Breast epithelium (tissue), 4 donors: ENCODE results near the gene SLCO2B1. TPM values are rescaled to one million over a fixed set of nuclear protein-coding genes. Genes with fewer than 3 reads are reported as not detected.

ENCODE experiments used
- DNase-seq, 2 donors: peaks; one replicate each; pipeline ENCODE4 v3.0.0-alpha.2; 2019; ENCODE audit warnings: low spot score in 2 of 2
- H3K27ac ChIP-seq, 2 donors: fragments of 200-600 bp; sonication (generic) in 1 of 2; one replicate each; pipeline ENCODE4 v1.5.1; 2016 to 2019; ENCODE audit warnings: mild to moderate bottlenecking in 1 of 2
- H3K27me3 ChIP-seq, 2 donors: fragments of 200-600 bp; sonication (generic) in 1 of 2; one replicate each; pipeline versions ENCODE4 v1.5.1 to v1.6.0; 2017 to 2019; ENCODE audit warnings: control low read depth in 1 of 2, mild to moderate bottlenecking in 1 of 2
- H3K36me3 ChIP-seq: fragments of 200-600 bp; one replicate; pipeline ENCODE4 v1.5.1; 2019
- H3K4me1 ChIP-seq, 2 donors: fragments of 200-600 bp; sonication (generic); one replicate each; pipeline ENCODE4 v1.5.1; 2016 to 2019; ENCODE audit warnings: control low read depth in 1 of 2
- H3K4me3 ChIP-seq, 3 donors: fragments of 200-600 bp; sonication (generic); 1 replicate in 2 of 3; 2 replicates in 1 of 3; pipeline ENCODE4 v1.5.1; 2016 to 2019; ENCODE audit warnings: mild to moderate bottlenecking in 3 of 3, moderate library complexity in 2 of 3
- H3K9me3 ChIP-seq, 2 donors: fragments of 200-600 bp; sonication (generic) in 1 of 2; one replicate each; pipeline ENCODE4 v1.5.1; 2016 to 2019; ENCODE audit warnings: control low read depth in 1 of 2
- POLR2A ChIP-seq: fragments of 450-650 bp; IDR thresholded peaks from one replicate; pipeline ENCODE4 v1.6.1; 2016; ENCODE audit warnings: antibody characterized with exemption, mild to moderate bottlenecking, moderate library complexity
- POLR2AphosphoS5 ChIP-seq, 3 donors: sonication (generic); formaldehyde crosslinking; IDR thresholded peaks; one replicate each; pipeline ENCODE4 v1.6.1; 2017; ENCODE audit warnings: antibody characterized with exemption in 3 of 3
- intact Hi-C: fragments of 100-400 bp; cut with DNase I; formaldehyde crosslinking; loops from one replicate; pipeline ENCODE4 v1.15.1; 2023; ENCODE audit warnings: low total_unique reads
- total RNA-seq, 3 donors: library from RNA; depleted of rRNA; stranded (reverse); fragments of >200 nt; gene quantifications; one replicate each; pipeline ENCODE4 v1.1.0, GENCODE V29; 2016
- TF ChIP-seq, protein P1 (sequence below), 3 donors: fragments of 450-650 bp; IDR thresholded peaks; one replicate each; pipeline ENCODE4 v1.5.1; 2016 to 2017; ENCODE audit warnings: antibody characterized with exemption in 3 of 3, mild to moderate bottlenecking in 3 of 3, moderate library complexity in 3 of 3

SLCO2B1 gene
- total RNA-seq, 3 donors from 2014 or later: 23.9 to 86.9 (median 32.3) TPM

GRCh38 chr11:75145196-75145971 is 5.5 kb upstream of the SLCO2B1 start:
- Histone ChIP-seq H3K9me3 (no peaks in the 10 kb centered on the region), H3K4me3 (no peak overlapping the region), H3K4me1 (no peaks in the 10 kb centered on the region), H3K27me3 (no peaks in the 10 kb centered on the region), H3K27ac (no peak overlapping the region), H3K36me3 (no peaks in the 10 kb centered on the region)
- no peak for DNase-seq
- TF ChIP-seq POLR2AphosphoS5 (IDR thresholded peaks at IDR 0.05) (no peak), POLR2A (no peak)
- TF ChIP-seq, protein P1, sequence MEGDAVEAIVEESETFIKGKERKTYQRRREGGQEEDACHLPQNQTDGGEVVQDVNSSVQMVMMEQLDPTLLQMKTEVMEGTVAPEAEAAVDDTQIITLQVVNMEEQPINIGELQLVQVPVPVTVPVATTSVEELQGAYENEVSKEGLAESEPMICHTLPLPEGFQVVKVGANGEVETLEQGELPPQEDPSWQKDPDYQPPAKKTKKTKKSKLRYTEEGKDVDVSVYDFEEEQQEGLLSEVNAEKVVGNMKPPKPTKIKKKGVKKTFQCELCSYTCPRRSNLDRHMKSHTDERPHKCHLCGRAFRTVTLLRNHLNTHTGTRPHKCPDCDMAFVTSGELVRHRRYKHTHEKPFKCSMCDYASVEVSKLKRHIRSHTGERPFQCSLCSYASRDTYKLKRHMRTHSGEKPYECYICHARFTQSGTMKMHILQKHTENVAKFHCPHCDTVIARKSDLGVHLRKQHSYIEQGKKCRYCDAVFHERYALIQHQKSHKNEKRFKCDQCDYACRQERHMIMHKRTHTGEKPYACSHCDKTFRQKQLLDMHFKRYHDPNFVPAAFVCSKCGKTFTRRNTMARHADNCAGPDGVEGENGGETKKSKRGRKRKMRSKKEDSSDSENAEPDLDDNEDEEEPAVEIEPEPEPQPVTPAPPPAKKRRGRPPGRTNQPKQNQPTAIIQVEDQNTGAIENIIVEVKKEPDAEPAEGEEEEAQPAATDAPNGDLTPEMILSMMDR (IDR thresholded peaks at IDR 0.05): no peak
- intact Hi-C loops: loop anchor here (5.0 to 10.0 kb wide), 2 partner anchors 52 to 99 kb away; partner anchors contain the start of gene TPBGL

DNA sequence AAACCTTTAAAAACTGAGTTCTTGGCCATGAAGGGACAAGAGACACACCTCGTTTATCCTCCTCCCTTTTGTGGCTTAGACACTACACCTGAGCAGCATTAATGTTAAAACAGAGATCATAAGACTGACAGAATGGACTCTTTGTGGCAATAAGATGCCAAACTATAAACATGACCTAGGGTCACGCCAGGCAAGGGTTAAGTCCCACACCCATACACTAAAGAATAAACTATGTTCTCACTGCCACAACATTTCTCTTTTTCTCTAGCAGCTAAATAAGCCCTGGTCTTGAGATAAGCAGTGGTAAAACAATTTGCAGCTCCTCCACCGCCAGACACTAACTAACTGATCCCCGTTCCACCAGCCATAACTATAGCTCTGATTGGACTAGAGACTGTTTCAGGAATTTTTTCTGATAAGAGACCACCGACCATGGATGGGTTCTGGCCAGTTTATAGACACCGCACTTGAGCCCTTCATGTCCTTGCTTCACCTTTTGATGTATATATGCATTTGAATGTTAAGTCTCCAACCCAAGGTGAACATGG is 4.9 kb upstream of the SLCO2B1 start:
- no peaks in the 10 kb centered on the region for H3K9me3 ChIP-seq
- H3K4me3 ChIP-seq: no peak overlapping the region
- H3K27me3 ChIP-seq: no peaks in the 10 kb centered on the region
- DNase-seq: no peak
- TF ChIP-seq POLR2A: no peak
- TF ChIP-seq, protein P1 (IDR thresholded peaks at IDR 0.05): no peak
- no peak for TF ChIP-seq POLR2AphosphoS5 (IDR thresholded peaks at IDR 0.05)
- H3K36me3 ChIP-seq: no peaks in the 10 kb centered on the region
- intact Hi-C loops: loop anchor here (5.0 to 10.0 kb wide), 2 partner anchors 51 to 99 kb away; partner anchors contain the start of gene TPBGL
- no peak overlapping the region for H3K27ac ChIP-seq
- H3K4me1 ChIP-seq: no peaks in the 10 kb centered on the region

DNA sequence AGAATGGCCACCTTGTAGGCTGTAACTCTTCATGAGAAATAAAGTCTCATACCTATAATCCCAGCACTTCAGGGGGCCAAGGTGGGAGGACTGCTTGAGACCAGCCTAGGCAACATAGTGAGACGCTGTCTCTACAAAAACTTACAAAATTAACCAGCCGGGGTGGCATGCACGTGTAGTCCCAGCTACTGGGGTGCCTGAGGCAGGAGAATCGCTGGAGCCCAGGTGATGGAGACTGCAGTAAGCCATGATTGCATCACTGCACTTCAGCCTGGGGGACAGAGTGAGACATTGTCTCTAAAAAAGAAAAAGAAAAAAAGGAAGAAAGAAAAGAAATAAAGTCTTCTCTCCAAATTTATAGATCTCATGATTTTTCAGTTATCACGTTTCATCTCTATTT is 4.2 kb upstream of the SLCO2B1 start:
- Histone ChIP-seq H3K4me1 (no peaks in the 10 kb centered on the region), H3K36me3 (no peaks in the 10 kb centered on the region), H3K27ac (no peak overlapping the region), H3K4me3 (no peak overlapping the region), H3K9me3 (no peaks in the 10 kb centered on the region), H3K27me3 (no peaks in the 10 kb centered on the region)
- DNase-seq: no peak
- intact Hi-C loops: loop anchor here (5.0 to 10.0 kb wide), 2 partner anchors 51 to 98 kb away; partner anchors contain the start of gene TPBGL
- TF ChIP-seq, protein P1 (IDR thresholded peaks at IDR 0.05): no peak
- TF ChIP-seq POLR2A (no peak), POLR2AphosphoS5 (IDR thresholded peaks at IDR 0.05) (no peak)

- no peaks in the 10 kb centered on the region for H3K4me1 ChIP-seq
- DNase-seq: peak in 1 of 2 donors; percentile 2
- H3K4me3 ChIP-seq: no peak overlapping the region
- no peaks in the 10 kb centered on the region for H3K36me3 ChIP-seq
- no peak overlapping the region for H3K27ac ChIP-seq
- TF ChIP-seq POLR2AphosphoS5 (IDR thresholded peaks at IDR 0.05): no peak
- TF ChIP-seq, protein P1 (IDR thresholded peaks at IDR 0.05): no peak
- TF ChIP-seq POLR2A: no peak
- H3K27me3 ChIP-seq: no peaks in the 10 kb centered on the region
- intact Hi-C loops: loop anchor here (5.0 to 10.0 kb wide), 2 partner anchors 50 to 97 kb away; partner anchors contain the start of gene TPBGL
- H3K9me3 ChIP-seq: no peaks in the 10 kb centered on the region
These were observed 3.6 kb upstream of the SLCO2B1 start for GRCh38 chr11:75147191-75147874.
